ENCODE measurements around the gene MRPL32.

MRPL32 gene

GRCh38 chr7:42906181-42906580 is 26.0 kb upstream of the MRPL32 start (continued):
- no peak for TF ChIP-seq BACH2 (CRISPR knock-in tag; IDR thresholded peaks at IDR 0.05; ENCODE audit: borderline replicate concordance)
- no peak for TF ChIP-seq ZC3H10 (CRISPR knock-in tag; IDR thresholded peaks at IDR 0.05)

- no peak for ATAC-seq
- TF ChIP-seq ISL1 (CRISPR knock-in tag; IDR thresholded peaks at IDR 0.05) = no peak
- TF ChIP-seq RARB (CRISPR knock-in tag; IDR thresholded peaks at IDR 0.05) = no peak
- TF ChIP-seq ARNTL (CRISPR knock-in tag; IDR thresholded peaks at IDR 0.05; ENCODE audit: borderline replicate concordance, low read depth) = no peak
- no peak for TF ChIP-seq SNAI2 (CRISPR knock-in tag; IDR thresholded peaks at IDR 0.05)
- TF ChIP-seq, protein P1, sequence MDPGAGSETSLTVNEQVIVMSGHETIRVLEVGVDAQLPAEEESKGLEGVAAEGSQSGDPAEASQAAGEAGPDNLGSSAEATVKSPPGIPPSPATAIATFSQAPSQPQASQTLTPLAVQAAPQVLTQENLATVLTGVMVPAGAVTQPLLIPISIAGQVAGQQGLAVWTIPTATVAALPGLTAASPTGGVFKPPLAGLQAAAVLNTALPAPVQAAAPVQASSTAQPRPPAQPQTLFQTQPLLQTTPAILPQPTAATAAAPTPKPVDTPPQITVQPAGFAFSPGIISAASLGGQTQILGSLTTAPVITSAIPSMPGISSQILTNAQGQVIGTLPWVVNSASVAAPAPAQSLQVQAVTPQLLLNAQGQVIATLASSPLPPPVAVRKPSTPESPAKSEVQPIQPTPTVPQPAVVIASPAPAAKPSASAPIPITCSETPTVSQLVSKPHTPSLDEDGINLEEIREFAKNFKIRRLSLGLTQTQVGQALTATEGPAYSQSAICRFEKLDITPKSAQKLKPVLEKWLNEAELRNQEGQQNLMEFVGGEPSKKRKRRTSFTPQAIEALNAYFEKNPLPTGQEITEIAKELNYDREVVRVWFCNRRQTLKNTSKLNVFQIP (CRISPR knock-in tag; IDR thresholded peaks at IDR 0.05; ENCODE audit: borderline replicate concordance, low read depth) = no peak
- no peak for TF ChIP-seq ZNF70 (CRISPR knock-in tag; IDR thresholded peaks at IDR 0.05)
- TF ChIP-seq GLIS3 (CRISPR knock-in tag; IDR thresholded peaks at IDR 0.05) = no peak
- TF ChIP-seq ZNF8 (CRISPR knock-in tag; IDR thresholded peaks at IDR 0.05) = no peak
- TF ChIP-seq, protein P2, sequence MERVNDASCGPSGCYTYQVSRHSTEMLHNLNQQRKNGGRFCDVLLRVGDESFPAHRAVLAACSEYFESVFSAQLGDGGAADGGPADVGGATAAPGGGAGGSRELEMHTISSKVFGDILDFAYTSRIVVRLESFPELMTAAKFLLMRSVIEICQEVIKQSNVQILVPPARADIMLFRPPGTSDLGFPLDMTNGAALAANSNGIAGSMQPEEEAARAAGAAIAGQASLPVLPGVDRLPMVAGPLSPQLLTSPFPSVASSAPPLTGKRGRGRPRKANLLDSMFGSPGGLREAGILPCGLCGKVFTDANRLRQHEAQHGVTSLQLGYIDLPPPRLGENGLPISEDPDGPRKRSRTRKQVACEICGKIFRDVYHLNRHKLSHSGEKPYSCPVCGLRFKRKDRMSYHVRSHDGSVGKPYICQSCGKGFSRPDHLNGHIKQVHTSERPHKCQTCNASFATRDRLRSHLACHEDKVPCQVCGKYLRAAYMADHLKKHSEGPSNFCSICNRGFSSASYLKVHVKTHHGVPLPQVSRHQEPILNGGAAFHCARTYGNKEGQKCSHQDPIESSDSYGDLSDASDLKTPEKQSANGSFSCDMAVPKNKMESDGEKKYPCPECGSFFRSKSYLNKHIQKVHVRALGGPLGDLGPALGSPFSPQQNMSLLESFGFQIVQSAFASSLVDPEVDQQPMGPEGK (CRISPR knock-in tag; IDR thresholded peaks at IDR 0.05; ENCODE audit: borderline replicate concordance) = no peak
- no peak for TF ChIP-seq CSDC2 (CRISPR knock-in tag; IDR thresholded peaks at IDR 0.05)
- TF ChIP-seq, protein P3, sequence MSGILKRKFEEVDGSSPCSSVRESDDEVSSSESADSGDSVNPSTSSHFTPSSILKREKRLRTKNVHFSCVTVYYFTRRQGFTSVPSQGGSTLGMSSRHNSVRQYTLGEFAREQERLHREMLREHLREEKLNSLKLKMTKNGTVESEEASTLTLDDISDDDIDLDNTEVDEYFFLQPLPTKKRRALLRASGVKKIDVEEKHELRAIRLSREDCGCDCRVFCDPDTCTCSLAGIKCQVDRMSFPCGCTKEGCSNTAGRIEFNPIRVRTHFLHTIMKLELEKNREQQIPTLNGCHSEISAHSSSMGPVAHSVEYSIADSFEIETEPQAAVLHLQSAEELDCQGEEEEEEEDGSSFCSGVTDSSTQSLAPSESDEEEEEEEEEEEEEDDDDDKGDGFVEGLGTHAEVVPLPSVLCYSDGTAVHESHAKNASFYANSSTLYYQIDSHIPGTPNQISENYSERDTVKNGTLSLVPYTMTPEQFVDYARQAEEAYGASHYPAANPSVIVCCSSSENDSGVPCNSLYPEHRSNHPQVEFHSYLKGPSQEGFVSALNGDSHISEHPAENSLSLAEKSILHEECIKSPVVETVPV (CRISPR knock-in tag; IDR thresholded peaks at IDR 0.05) = no peak
These were observed 24.9 kb upstream of the MRPL32 start for GRCh38 chr7:42907316-42907715.

- no peak for ATAC-seq
- TF ChIP-seq, protein P4, sequence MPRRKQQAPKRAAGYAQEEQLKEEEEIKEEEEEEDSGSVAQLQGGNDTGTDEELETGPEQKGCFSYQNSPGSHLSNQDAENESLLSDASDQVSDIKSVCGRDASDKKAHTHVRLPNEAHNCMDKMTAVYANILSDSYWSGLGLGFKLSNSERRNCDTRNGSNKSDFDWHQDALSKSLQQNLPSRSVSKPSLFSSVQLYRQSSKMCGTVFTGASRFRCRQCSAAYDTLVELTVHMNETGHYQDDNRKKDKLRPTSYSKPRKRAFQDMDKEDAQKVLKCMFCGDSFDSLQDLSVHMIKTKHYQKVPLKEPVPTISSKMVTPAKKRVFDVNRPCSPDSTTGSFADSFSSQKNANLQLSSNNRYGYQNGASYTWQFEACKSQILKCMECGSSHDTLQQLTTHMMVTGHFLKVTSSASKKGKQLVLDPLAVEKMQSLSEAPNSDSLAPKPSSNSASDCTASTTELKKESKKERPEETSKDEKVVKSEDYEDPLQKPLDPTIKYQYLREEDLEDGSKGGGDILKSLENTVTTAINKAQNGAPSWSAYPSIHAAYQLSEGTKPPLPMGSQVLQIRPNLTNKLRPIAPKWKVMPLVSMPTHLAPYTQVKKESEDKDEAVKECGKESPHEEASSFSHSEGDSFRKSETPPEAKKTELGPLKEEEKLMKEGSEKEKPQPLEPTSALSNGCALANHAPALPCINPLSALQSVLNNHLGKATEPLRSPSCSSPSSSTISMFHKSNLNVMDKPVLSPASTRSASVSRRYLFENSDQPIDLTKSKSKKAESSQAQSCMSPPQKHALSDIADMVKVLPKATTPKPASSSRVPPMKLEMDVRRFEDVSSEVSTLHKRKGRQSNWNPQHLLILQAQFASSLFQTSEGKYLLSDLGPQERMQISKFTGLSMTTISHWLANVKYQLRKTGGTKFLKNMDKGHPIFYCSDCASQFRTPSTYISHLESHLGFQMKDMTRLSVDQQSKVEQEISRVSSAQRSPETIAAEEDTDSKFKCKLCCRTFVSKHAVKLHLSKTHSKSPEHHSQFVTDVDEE (CRISPR knock-in tag; IDR thresholded peaks at IDR 0.05) = no peak
- TF ChIP-seq, protein P2 (CRISPR knock-in tag; IDR thresholded peaks at IDR 0.05; ENCODE audit: borderline replicate concordance) = no peak
- TF ChIP-seq CSDC2 (CRISPR knock-in tag; IDR thresholded peaks at IDR 0.05) = no peak
- TF ChIP-seq OSR1 (CRISPR knock-in tag; IDR thresholded peaks at IDR 0.05) = no peak
- no peak for TF ChIP-seq ZNF70 (CRISPR knock-in tag; IDR thresholded peaks at IDR 0.05)
- no peak for TF ChIP-seq ESRRG (CRISPR knock-in tag; IDR thresholded peaks at IDR 0.05)
- no peak for TF ChIP-seq ZC3H10 (CRISPR knock-in tag; IDR thresholded peaks at IDR 0.05)
- no peak for TF ChIP-seq SNAI2 (CRISPR knock-in tag; IDR thresholded peaks at IDR 0.05)
- TF ChIP-seq TCF4 (CRISPR knock-in tag; IDR thresholded peaks at IDR 0.05; ENCODE audit: borderline replicate concordance) = no peak
These were observed 21.9 kb upstream of the MRPL32 start for GRCh38 chr7:42910306-42910705.
